HCT116 (cell line): ENCODE results near the gene P2RY13.

ENCODE experiments used
- CTCF ChIP-seq, 3 experiments: fragments of 200-600 bp in 1 of 3; sonication (generic) in 1 of 3; IDR thresholded peaks in 2 of 3; conservative IDR thresholded peaks in 1 of 3; 2 replicates each; pipeline ENCODE4 v1.5.1; 2012 to 2017; ENCODE audit warnings: low read depth in 2 of 3, low read length in 2 of 3, antibody characterized with exemption in 1 of 3, borderline replicate concordance in 1 of 3, control low read depth in 1 of 3, mild to moderate bottlenecking in 1 of 3, mixed read lengths in 1 of 3, mixed run types in 1 of 3, moderate library complexity in 1 of 3; ENCODE audit not compliant: insufficient read depth in 1 of 3
- EZH2phosphoT487 ChIP-seq: fragments of 200-600 bp; IDR thresholded peaks from 2 replicates; pipeline ENCODE4 v1.6.1; 2018; ENCODE audit warnings: antibody characterized with exemption, borderline replicate concordance
- POLR2A ChIP-seq: IDR thresholded peaks from 2 replicates; pipeline ENCODE4 v1.7.0; 2011; ENCODE audit warnings: borderline replicate concordance; ENCODE audit not compliant: insufficient read depth, insufficient read length; ENCODE audit errors: extremely low read depth
- ZBTB33 ChIP-seq: IDR thresholded peaks from 2 replicates; pipeline ENCODE4 v1.6.1; 2011; ENCODE audit warnings: mild to moderate bottlenecking, low read length, moderate library complexity; ENCODE audit not compliant: insufficient replicate concordance; ENCODE audit errors: extremely low read depth
- ZFX ChIP-seq: fragments of 450-650 bp; IDR thresholded peaks from 2 replicates; pipeline ENCODE4 v1.6.1; 2017

- TF ChIP-seq CTCF (IDR thresholded peaks at IDR 0.05 in 2 of 3, conservative IDR thresholded peaks at IDR 0.05 in 1 of 3; ENCODE audit: borderline replicate concordance in 1 of 3, insufficient read depth in 1 of 3, low read depth in 2 of 3, low read length in 2 of 3) (no peak), POLR2A (no peak), EZH2phosphoT487 (no peak), ZFX (no peak), ZBTB33 (no peak)
These were observed 30.3 kb downstream of the P2RY13 start for GRCh38 chr3:151299006-151299405.
